Stomach (tissue), 4 donors: Measurements from ENCODE around the gene SERPINF2.

Experiments used
- EP300 ChIP-seq: sonication (generic); formaldehyde crosslinking; IDR thresholded peaks from one replicate; pipeline ENCODE4 v1.6.1; 2017; ENCODE audit warnings: antibody characterized with exemption
- POLR2A ChIP-seq, 4 donors: fragments of 450-650 bp; IDR thresholded peaks; one replicate each; pipeline ENCODE4 v1.6.1; 2016; ENCODE audit warnings: antibody characterized with exemption in 4 of 4, control low read depth in 2 of 4, mild to moderate bottlenecking in 1 of 4, moderate library complexity in 1 of 4
- TF ChIP-seq, protein P1 (sequence below), 7 experiments: fragments of 450-650 bp in 4 of 7; fragments of 200-600 bp in 3 of 7; sonication (generic) in 3 of 7; IDR thresholded peaks; one replicate each; pipeline ENCODE4 v1.5.1; 2016 to 2019; ENCODE audit warnings: antibody characterized with exemption in 7 of 7, control low read depth in 2 of 7, mild to moderate bottlenecking in 1 of 7

- no peak for TF ChIP-seq EP300
- TF ChIP-seq, protein P1, sequence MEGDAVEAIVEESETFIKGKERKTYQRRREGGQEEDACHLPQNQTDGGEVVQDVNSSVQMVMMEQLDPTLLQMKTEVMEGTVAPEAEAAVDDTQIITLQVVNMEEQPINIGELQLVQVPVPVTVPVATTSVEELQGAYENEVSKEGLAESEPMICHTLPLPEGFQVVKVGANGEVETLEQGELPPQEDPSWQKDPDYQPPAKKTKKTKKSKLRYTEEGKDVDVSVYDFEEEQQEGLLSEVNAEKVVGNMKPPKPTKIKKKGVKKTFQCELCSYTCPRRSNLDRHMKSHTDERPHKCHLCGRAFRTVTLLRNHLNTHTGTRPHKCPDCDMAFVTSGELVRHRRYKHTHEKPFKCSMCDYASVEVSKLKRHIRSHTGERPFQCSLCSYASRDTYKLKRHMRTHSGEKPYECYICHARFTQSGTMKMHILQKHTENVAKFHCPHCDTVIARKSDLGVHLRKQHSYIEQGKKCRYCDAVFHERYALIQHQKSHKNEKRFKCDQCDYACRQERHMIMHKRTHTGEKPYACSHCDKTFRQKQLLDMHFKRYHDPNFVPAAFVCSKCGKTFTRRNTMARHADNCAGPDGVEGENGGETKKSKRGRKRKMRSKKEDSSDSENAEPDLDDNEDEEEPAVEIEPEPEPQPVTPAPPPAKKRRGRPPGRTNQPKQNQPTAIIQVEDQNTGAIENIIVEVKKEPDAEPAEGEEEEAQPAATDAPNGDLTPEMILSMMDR (IDR thresholded peaks at IDR 0.05), result no peak
- no peak for TF ChIP-seq POLR2A (IDR thresholded peaks at IDR 0.05)
These were observed 60.6 kb downstream of the SERPINF2 start for GRCh38 chr17:1803280-1803679.
